Stimulated activated CD4-positive, alpha-beta T cell treated with anti-CD3 and anti-CD28 coated beads, Interleukin-1b, Interleukin-23, amount 100 ng/mL, for 1 hour (primary cell): ENCODE measurements around the gene CDT1.
"Not testable (repeated sequence)": the region's sequence is repeated elsewhere in the genome, so short reads cannot be mapped to it uniquely, and the experiment has no call there.

Source experiments
- DNase-seq, 2 donors: peaks; one replicate each; pipeline ENCODE4 v3.0.0-alpha.2; 2020; ENCODE audit warnings: low read depth in 2 of 2

The CDT1 gene

DNA sequence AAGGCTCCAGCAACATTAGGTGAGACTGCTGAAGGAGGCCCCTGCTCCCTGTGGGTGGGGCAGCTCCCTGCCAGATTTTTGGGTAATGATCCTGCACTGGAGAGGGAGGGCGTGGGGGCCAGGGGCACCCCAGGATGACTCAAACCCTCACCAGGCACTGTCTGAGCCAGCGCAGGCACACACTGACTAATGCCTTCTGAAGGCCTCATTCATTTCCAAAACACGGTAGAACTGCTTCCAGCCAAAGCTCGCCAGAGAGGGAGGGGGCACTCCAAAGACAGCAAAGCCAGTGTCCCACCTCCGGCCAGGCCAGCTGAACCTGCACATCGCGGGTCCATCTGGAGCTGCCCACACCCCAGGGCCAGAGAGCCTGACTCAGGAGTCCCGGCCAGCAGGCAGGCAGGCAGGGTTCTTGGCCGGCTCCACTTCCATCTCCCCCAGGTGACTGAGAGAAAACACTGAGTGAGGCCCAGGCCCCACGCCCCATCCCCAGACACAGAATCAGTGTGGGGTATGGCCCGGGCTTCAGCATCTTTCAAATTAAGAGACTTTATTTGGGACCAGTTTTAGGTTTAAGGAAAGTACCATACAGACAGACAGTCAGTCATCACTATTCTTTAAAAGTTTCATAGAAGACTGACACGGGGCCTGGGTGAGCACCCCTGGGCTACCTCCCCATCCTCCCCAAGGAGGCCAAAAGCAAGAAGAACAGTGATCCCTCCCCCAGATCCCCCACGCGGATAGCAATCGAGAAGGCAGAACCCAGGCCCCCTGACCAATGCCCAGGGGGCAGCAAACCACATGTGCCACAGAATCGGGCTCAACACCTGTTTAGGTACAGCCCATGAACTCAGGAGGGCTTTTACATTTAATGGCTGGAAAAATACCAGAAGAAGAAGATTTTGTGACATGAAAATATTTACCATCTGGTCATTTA is 20.9 kb upstream of the CDT1 start:
- peak in 1 of 2 donors; percentile 67 for DNase-seq

DNA sequence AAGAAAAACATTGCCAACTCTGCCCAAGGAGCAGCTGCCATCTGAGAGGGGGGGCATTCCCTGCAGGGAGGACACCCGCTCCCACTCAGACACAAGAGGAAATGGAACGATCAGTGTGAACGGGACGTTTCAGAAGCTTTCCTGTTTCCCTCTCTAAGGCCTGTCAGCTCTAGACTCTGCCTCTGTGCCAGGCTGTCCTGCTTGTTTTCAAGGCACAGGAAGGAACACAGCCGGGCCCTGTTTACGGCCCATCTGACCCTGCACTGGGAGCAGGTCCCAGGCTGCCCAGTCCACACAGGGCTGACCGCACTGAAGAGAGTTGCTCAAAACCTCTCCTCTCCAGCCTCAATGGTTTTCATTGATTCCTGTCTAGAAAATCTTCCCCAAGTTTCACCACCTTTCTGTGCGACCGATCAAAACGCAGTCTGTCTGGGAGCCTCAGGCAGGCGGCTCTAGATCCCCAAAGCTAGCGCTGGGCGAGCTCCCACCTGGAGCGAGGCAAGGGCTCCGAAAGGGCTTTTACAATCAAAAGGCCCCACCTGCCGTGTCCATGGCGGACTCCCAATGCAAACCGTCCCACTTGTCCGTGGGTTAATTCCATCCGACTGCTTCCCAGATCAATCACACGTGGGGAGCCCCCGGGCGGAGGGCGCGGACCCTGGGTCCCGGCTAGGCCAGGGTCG is 20.1 kb upstream of the CDT1 start:
- no peak for DNase-seq

DNA sequence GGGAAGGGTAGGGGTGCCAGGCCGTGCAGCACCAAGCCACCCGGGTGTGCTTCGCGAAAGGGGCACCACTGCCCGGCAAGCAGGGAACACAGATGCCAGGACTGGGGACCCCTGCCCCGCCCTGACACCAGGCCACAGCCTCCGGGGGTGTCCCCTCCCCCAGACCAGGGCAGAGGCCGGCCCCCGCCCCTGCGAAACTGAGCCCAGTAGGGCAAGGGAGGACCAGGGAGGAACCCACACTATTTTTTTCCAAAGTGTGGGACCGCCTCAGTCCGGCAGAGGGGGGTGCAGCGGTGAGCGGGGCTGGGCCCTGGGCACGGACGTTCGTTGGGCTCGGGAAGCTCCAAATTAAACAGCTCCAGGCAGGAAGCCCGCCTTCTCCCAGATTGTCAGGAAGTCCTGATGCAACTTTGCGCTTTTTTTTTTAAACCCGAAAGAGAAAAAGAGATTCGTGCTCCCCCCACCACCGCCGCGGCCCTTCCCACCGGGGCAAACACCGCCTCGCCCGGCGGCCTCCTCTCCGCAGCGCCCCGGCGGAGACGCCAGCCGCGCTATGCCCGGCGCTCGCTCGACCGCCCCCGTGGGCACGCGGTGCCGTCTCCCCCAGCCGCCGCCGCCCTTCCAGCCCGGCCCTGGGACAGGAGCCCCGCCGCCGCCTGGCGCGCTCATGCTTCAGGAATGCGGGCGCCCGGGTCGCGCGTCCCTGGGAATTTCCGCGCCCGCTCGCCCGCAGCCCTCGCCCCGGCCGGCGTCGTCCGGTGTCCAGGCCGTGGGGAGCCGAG is 19.3 kb upstream of the CDT1 start:
- no peak for DNase-seq

DNA sequence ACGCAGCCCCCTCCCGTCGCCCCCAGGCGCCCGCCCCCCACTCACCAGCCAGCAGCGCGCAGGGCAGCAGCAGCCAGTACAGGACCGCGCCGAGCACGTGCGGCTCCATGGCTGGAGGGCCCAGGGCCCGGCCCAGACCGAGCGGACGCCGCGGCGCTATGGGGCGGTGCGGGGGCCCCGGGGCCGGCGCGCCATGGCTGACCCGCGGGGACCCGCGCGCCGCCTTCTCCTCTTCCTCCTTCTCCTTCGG is 18.8 kb upstream of the CDT1 start:
- no peak for DNase-seq

DNA sequence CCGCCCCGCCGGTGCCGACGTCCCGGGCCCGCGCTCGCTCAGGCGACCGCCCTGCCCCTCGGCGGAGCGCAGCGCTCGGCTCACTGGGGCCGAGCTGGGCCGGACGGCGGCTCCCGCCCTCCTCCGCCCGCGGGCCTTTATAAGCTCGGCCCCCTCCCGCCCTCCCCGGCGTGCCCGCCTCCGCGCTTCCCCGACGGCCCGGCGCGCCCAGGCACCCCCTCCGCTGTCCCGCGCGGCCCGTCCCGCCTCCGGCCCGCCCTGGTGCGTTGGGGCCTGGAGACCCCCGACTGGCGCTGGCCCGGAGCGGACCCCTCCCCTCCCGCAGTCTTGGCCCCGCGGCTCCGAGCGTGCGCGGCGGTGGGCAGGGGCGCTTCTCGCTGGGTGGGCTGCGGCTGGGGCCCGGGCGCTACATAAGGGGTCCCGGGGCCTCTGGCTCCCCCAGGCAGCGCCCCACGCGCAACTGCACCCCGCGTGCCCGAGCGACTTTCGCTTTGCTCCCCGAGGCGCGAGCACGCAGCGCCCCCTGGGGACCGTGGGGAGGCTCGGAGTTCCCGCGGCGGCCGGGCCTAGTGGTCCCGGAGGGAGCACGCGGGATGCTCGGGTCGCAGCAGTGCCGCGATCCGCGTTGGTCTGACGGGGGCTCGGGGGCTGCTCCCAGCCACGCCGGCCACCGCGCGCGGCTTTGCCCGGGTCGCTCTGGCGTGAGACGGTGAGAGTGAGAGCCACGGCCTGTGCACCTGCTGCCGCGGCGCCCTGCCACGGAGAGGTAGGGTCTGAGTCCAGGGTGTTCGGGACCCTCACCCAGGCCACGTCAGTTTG is 18.3 kb upstream of the CDT1 start, which contains the start of gene PIEZO1:
PIEZO1 (minus strand) TSS at position 115 of the 819 bp plus-strand sequence. CDS start 256 bp downstream, outside the sequence.
- DNase-seq: peak; percentile 63 to 70

DNA sequence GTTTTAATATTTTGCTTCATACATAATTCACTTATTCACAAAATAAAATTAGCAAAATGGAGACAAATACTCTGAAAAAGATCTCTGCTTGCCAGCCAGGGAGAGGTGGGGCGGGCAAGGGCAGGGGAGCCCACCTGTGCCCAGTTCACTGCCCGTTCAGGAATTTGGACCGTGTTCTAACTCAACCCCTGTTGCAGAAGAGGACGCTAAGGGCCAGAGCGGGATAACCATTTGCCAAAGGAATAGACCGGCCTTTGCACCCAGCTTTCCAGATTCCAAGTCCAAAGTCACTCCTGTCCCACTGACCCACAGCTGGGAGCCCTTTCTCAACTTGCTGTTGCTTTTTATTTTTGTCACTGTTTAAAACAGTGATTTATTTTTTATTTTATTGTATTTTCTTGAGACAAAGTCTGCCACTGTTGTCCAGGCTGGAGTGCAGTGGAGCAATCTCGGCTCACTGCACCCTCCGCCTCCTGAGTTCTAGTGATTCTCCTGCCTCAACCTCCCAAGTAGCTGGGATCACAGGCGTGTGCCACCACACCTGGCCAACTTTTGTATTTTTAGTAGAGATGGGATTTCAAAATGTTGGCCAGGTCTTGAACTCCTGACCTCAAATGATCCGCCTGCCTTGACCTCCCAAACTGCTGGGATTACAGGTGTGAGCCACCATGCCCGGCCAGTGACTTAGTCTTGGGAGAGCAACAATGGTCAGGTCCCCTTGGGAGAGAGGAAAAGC is 15.8 kb upstream of the CDT1 start:
- no peak for DNase-seq

DNA sequence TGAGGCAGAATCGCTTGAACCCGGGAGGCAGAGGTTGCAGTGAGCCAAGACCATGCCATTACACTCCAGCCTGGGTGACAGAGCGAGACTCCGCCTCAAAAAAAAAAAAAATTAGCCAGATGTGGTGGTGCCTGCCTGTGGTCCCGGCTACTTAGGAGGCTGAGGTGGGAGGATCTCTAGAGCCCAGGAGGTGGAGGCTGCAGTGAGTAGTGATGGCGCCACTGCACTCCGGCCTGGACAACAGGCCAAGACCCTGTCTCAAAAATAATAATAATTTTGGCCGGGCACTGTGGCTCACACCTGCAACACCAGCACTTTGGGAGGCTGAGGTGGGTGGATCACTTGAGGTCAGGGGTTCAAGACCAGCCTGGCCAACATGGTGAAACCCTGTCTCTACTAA is 14.8 kb upstream of the CDT1 start:
- DNase-seq: not testable (repeated sequence)

DNA sequence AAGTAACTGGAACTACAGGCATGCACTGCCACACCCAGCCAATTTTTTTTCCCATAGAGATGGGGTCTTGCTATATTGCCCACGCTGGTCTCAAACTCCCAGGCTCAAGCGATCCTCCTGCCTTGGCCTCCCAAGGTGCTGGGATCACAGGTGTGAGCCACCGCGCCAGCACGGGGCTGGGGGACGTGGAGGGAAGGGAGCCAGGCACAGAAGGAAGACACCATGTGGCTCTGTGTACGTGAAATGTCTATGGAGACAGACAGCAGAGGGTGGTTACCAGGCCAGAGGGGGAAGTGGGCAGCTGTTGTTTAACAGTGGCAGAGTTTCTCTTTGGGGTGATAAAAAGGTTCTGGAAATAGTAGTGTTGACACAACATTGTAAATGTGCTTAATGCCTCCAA is 14.0 kb upstream of the CDT1 start:
- no peak for DNase-seq

DNA sequence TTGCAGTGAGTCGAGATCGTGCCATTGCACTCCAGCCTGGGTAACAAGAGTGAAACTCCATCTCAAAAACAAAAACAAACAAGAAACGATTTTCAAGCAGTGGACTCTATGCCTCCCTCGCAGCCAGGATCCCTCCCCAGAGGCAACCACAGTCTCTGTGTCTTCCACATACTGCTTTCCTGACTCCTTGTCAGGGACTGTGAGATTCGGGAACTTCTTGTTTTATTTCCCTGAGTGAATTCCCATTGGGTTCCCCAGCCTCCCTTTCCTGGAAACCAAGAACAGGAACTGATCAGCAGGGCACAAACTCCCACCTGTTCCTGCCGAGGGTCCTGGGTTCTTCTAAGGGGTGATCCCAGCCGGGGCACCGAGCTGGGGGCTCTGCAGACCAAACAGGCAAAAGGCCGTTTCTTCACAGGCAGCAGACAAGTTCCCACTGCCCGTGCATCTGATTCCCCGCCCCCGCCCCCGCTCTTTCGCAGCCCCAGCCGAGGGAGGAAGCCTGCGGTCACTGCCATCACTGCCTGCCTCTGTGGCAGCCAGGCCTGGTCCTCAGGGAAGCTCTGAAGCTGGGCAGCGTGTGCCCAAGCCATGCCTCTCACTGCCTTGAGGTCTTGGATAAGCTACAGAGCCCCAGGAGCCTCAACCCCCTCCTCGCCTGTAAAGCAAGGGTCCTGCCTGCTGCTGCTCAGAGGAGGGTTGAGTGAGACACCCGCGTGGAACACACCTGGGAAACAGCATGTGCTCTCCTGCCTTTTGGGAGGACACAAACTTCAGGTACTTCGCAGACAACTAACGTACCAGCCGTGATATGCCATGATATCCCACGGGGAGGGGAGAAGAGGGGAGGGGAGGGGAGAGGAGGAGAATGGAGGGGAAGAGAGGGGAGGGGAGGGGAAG is 13.0 kb upstream of the CDT1 start:
- no peak for DNase-seq

DNA sequence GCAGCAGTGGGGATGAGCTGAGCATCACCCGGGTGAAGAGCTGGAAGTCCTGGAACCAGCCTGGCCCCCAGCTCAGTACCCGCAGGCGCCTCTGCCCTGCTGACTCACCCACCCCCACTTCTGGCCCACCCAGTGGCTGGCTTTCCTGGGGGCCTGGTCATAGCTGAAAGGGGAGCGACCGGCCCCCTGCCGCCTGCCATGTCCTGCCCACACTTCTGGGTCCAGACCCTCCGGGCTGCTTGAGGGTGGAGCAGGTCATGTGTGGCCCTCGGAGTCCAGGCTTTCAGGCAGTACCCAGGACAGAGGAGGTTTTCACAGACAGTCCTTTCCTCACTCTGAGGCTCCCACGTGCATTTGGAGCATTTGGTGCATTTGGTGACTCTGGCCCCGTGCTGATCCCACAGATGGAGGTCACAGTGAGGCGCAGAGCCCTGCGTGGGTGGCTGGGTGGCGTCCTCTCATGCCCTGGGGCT is 11.5 kb upstream of the CDT1 start:
- no peak for DNase-seq

DNA sequence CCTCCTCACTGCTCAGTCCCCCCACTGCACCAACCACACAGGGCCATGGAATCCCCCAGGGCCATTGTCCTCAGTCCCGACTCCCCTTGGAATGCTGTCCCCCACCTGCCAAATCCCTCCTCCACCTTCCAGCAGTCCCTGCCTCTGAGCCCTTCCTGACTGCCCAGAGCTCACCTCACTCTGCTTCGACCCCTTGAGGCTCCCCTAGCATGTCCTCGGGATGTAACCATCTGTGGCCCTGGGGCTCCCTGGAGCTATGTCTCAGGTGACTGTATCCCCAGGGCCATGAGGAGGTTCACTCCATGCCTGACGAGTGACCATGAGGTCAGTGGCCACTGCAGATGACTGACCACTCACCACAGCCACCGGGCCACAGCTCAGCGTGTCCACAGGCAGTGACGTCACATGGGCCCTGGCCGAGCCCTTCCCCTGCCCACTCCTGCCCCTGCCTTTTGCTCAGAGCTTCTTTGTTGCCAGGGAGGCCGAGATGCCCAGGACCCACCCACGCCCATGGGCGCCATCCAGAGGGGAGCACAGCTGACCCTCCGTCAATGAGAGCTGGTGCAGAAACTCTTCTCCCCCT is 10.8 kb upstream of the CDT1 start:
- DNase-seq: no peak

DNA sequence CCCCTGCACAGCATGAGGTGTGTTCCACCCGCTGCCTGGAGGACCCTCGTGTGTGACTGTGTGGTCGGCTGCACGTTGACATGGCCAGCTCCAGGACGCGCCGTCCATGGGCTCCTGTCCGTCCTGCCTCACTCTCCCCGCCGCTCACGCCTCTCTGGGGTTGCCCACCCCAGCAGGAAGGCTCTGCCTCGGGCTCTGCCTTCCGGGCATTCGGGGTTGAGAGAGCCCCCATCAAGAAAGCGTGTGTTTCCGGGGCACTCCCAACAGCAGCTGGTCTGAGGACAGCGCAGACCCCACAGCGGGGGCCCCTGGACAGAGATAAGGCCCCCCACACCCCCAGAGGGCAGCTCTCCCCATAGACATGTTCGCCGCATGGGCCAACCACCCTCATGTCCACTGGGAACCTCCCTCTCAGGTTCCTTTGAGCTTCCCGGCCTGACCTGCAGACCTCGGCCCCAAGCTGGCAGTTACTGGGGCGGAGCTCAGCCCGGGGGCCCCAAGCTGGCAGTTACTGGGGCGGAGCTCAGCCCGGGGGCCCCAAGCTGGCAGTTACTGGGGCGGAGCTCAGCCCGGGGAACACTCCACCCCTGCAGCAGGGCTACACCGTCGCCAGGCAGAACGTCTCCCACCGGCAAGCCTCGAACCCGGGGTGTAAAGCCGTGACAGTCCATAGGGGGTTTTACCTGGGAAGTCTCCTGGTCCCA is 10.2 kb upstream of the CDT1 start:
- DNase-seq: no peak

DNA sequence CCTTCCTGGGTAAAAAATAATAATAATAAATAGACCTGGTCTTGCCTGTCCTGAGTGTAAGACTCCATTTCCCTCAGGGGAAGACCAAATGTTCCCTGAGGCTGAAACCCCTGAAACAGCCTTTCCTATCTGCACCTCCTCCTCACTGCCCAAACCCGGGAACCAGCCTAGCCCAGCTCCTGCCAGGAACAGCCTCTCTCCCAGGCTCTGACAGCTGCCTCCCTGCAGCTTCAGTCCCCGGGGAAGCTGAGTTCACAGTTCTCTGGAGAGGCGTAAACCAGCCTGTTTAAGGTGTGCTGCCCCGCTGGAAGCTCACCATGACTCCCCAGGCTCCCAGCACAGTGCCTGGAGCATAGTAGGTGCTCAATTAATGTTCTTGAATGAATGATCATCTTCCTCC is 7.3 kb upstream of the CDT1 start:
- DNase-seq: no peak

DNA sequence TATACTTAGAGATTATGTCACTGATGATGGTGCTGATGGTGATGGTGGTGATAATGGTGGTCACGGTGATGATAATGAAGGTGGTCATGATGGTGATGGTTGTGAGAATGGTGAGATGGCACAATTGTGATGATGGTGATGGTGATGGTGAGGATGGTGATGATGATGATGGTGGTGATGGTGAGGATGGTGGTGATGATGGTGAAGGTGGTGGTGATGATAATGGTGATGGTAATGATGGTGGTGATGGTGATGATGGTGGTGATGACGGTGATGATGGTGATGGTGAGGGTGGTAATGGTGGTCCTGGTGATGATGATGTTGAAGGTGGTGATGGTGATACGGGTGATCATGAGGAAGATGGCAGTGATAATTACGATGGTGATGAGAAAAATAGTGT is 5.5 kb upstream of the CDT1 start:
- DNase-seq: no peak

DNA sequence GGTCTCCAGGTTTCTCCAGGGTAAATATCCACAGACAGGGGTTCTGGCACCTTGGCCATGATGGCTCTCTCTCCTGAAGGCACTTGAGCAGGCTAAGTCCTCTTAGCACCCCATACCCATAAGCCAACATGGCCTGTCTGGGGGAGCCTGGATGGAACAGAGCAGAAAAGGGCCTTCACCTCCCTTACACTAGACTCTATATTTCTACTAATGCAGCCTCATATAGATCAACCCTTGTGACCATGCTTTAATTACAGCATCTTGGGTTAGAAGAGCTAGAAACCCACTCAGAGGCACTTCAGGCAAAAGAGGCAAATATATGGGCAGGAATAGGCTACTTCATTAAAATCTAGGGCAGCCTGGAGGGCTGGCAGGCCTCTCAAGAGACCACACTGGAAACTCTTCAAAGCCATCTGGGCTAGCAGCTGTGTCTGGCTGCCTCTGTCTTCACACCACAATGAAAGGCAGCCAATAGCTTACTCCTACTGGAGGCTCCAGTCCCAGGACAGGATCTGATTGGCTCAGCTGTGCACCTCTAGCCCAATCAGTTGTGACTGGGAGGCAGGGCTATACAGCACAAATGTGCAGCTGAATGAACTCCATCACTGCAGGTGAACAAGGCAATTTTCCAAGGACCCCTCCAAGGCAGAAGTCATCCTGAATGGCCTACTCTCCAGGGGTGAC is 4.7 kb upstream of the CDT1 start:
- no peak for DNase-seq

DNA sequence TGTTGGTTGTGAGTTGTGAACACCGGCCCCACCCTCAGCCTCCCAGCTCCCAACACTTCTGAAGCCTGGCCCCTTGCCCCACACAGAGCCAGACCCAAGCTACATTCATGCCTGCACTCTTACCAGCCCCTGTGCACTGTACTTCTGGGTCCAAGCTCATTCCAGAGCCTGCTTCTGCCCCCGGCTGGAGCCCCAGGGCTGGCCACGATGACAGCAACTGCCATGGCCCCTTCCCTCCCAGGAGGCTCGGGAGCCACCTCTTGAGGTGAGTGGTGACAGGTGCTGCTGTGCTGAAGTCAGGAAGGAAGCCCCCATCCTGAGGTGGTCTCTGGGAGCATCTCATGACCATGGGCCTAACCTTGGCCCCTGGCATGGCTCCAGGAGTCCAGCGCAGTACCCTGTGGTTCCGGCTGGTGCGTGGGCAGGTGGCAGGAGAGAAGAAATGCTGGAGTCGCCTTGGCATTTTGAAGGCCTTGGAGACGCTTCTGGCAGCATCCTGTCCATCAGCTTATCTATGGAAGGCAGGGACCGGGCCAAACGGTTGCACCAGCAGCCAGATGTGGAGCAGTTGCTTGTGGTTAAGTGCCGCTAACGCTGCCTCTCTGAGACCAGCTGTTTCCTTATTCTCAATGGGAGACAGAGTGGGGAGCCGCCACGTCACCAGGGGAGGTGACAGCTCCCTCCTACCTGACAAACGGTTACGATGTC is 3.9 kb upstream of the CDT1 start:
- no peak for DNase-seq

DNA sequence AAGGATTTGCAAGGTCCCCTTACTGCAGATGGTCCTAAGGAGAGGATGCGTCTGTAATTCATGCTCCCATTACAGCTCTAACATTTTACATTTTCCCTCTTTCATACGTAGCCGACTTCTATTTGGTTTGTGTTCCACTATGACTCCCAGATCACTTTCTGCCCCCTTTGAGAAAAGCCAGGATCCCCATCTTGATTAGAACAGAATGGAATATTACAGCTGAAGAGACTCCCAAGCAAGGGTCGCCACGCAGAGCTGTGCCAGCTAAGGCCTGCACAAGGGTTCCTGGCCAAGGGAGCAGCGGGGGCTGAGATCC is 3.4 kb upstream of the CDT1 start:
- no peak for DNase-seq

DNA sequence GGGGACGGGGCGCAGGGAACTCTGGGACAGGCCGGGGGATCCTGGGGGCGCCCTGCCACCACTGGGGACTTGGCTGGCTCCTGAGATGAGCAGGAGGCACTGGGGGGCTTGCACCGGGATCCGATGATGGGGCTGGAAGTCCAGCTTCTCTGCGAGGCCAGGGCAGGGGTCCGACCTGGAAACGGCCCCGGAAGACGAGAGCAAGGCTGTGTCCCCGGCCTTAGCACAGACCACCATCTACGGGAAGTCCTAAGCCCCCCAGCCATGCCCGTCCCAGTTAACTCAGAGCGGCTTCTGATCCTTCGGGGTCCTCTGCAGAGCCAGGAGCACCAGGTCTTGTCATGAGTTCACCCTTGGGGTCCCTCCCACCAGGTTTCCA is 573 bp downstream of the CDT1 start:
- no peak for DNase-seq
